H1 (cell line): ENCODE data around the gene CYP51A1. TPM values are rescaled to one million over a fixed set of nuclear protein-coding genes. Genes with fewer than 3 reads are reported as not detected.

Source experiments
- CTCF ChIA-PET: fragments of 300-600 bp; sonication (Branson Sonifier 250); formaldehyde crosslinking; loops from one replicate; lab custom pipeline; 2021; ENCODE audit not compliant: partially characterized antibody; lab: Charles Lee
- POLR2A ChIA-PET: fragments of 300-600 bp; sonication (Branson Sonifier 250); formaldehyde crosslinking; loops from one replicate; lab custom pipeline; 2021; ENCODE audit warnings: inconsistent platforms; ENCODE audit not compliant: partially characterized antibody; lab: Charles Lee
- DNase-seq, 2 experiments: peaks; one replicate each; pipeline versions ENCODE4 v3.0.0 to v3.0.0-alpha.2; 2010 to 2022; ENCODE audit warnings: low spot score in 2 of 2, low read depth in 1 of 2, mixed read lengths in 1 of 2
- FAIRE-seq: peaks from 2 replicates; lab custom pipeline; 2011; peaks lifted over from hg19 to GRCh38; lab: Jason Lieb, UNC
- H2AFZ ChIP-seq: 2 replicates; pipeline ENCODE4 v1.8.1; 2012; ENCODE audit warnings: low read length, inconsistent platforms
- H2AK5ac ChIP-seq: 2 replicates; pipeline ENCODE4 v1.6.1; 2013; ENCODE audit warnings: low read depth, low read length
- H2BK120ac ChIP-seq: replicated peaks from 2 replicates; pipeline ENCODE3; 2013; ENCODE audit warnings: low read depth, low read length, inconsistent platforms
- H2BK12ac ChIP-seq: 2 replicates; pipeline ENCODE4 v1.6.1; 2013; ENCODE audit warnings: low read depth, low read length
- H2BK15ac ChIP-seq: 2 replicates; pipeline ENCODE4 v1.6.1; 2013; ENCODE audit warnings: low read length
- H2BK20ac ChIP-seq: 2 replicates; pipeline ENCODE4 v1.6.1; 2013; ENCODE audit warnings: low read length
- H2BK5ac ChIP-seq: 2 replicates; pipeline ENCODE4 v1.6.1; 2013; ENCODE audit warnings: low read depth, low read length
- H3K14ac ChIP-seq: 2 replicates; pipeline ENCODE4 v1.6.1; 2013; ENCODE audit warnings: inconsistent platforms; ENCODE audit not compliant: insufficient read length
- H3K18ac ChIP-seq: 2 replicates; pipeline ENCODE4 v1.6.1; 2013; ENCODE audit warnings: low read length; ENCODE audit errors: extremely low read depth
- H3K23ac ChIP-seq: 2 replicates; pipeline ENCODE4 v1.6.1; 2013; ENCODE audit warnings: inconsistent platforms; ENCODE audit not compliant: insufficient read length
- H3K23me2 ChIP-seq: 2 replicates; pipeline ENCODE4 v1.6.1; 2013; ENCODE audit warnings: low read depth, low read length
- H3K27ac ChIP-seq: 2 replicates; pipeline ENCODE4 v1.6.1; 2011; ENCODE audit warnings: low read depth, low read length, inconsistent platforms
- H3K27me3 ChIP-seq, 4 experiments: replicated peaks in 1 of 4; 1 replicate in 1 of 4; 2 replicates in 3 of 4; pipeline versions ENCODE4 v1.6.1 to v1.8.1; 2011 to 2013; ENCODE audit warnings: low read length in 3 of 4, mild to moderate bottlenecking in 3 of 4, inconsistent platforms in 2 of 4, mixed read lengths in 2 of 4, moderate library complexity in 1 of 4; ENCODE audit not compliant: control insufficient read depth in 3 of 4, insufficient read depth in 3 of 4; ENCODE audit errors: extremely low read depth in 1 of 4
- H3K36me3 ChIP-seq, 4 experiments: 2 replicates each; pipeline versions ENCODE4 v1.6.1 to v1.8.1; 2011 to 2013; ENCODE audit warnings: mild to moderate bottlenecking in 4 of 4, low read length in 3 of 4, moderate library complexity in 2 of 4, control low read depth in 1 of 4, inconsistent platforms in 1 of 4; ENCODE audit not compliant: insufficient read depth in 4 of 4, control insufficient read depth in 2 of 4
- H3K4ac ChIP-seq: replicated peaks from 2 replicates; pipeline ENCODE3; 2013; ENCODE audit warnings: low read length, low read depth, mixed read lengths, inconsistent platforms; ENCODE audit not compliant: insufficient read length
- H3K4me1 ChIP-seq, 4 experiments: replicated peaks in 1 of 4; 1 replicate in 1 of 4; 2 replicates in 3 of 4; pipeline versions ENCODE4 v1.6.1 to v1.8.1; 2011 to 2013; ENCODE audit warnings: low read length in 3 of 4, inconsistent platforms in 2 of 4, mixed read lengths in 1 of 4; ENCODE audit not compliant: insufficient read depth in 4 of 4, control insufficient read depth in 3 of 4
- H3K4me2 ChIP-seq, 2 experiments: 2 replicates each; pipeline versions ENCODE4 v1.6.1 to v1.8.1; 2011 to 2013; ENCODE audit warnings: low read depth in 2 of 2, low read length in 2 of 2, control low read depth in 1 of 2, inconsistent platforms in 1 of 2, mild to moderate bottlenecking in 1 of 2; ENCODE audit not compliant: insufficient read depth in 1 of 2
- H3K4me3 ChIP-seq, 4 experiments: fragments of 200-600, 300-600 bp in 1 of 4; sonication (generic), shearing (Covaris generic), sonication (Bioruptor Twin) in 1 of 4; 2 replicates each; pipeline versions ENCODE4 v1.5.1 to v1.8.1; 2011 to 2016; ENCODE audit warnings: low read length in 4 of 4, low read depth in 3 of 4, control low read depth in 2 of 4, inconsistent platforms in 2 of 4, mild to moderate bottlenecking in 2 of 4, mixed read lengths in 1 of 4, moderate library complexity in 1 of 4; ENCODE audit not compliant: insufficient read depth in 2 of 4; ENCODE audit errors: extremely low read depth in 1 of 4
- H3K56ac ChIP-seq: replicated peaks from 2 replicates; pipeline ENCODE3; 2013; ENCODE audit warnings: low read depth, mild to moderate bottlenecking, mixed read lengths, low read length, inconsistent platforms; ENCODE audit not compliant: insufficient read length
- H3K79me1 ChIP-seq: 2 replicates; pipeline ENCODE4 v1.6.1; 2013; ENCODE audit warnings: low read depth, low read length, control low read depth
- H3K79me2 ChIP-seq, 2 experiments: 2 replicates each; pipeline versions ENCODE4 v1.6.1 to v1.8.1; 2012 to 2013; ENCODE audit warnings: low read length in 2 of 2, mild to moderate bottlenecking in 2 of 2, inconsistent platforms in 1 of 2; ENCODE audit not compliant: insufficient read depth in 2 of 2, control insufficient read depth in 1 of 2
- H3K9ac ChIP-seq, 4 experiments: replicated peaks in 1 of 4; 1 replicate in 1 of 4; 2 replicates in 3 of 4; pipeline versions ENCODE4 v1.6.1 to v1.8.1; 2011 to 2013; ENCODE audit warnings: low read depth in 3 of 4, low read length in 3 of 4, control low read depth in 2 of 4, mild to moderate bottlenecking in 2 of 4, moderate library complexity in 2 of 4, inconsistent platforms in 1 of 4; ENCODE audit errors: extremely low read depth in 1 of 4
- H3K9me3 ChIP-seq, 2 experiments: 2 replicates each; pipeline versions ENCODE4 v1.6.1 to v1.8.1; 2012 to 2013; ENCODE audit warnings: mild to moderate bottlenecking in 2 of 2, moderate library complexity in 2 of 2, control low read depth in 1 of 2, inconsistent platforms in 1 of 2, low read depth in 1 of 2, low read length in 1 of 2, mixed read lengths in 1 of 2; ENCODE audit not compliant: insufficient read depth in 2 of 2
- H4K20me1 ChIP-seq, 2 experiments: replicated peaks in 1 of 2; 2 replicates each; pipeline versions ENCODE3 to v1.8.1; 2011 to 2013; ENCODE audit warnings: inconsistent platforms in 2 of 2, low read length in 2 of 2, mild to moderate bottlenecking in 1 of 2; ENCODE audit not compliant: insufficient read depth in 2 of 2, control insufficient read depth in 1 of 2
- H4K5ac ChIP-seq: 2 replicates; pipeline ENCODE4 v1.6.1; 2013; ENCODE audit warnings: low read length, low read depth, mixed read lengths, inconsistent platforms; ENCODE audit not compliant: insufficient read length
- H4K8ac ChIP-seq: 2 replicates; pipeline ENCODE4 v1.8.0; 2013; ENCODE audit warnings: mild to moderate bottlenecking, moderate library complexity, low read length, inconsistent platforms; ENCODE audit not compliant: insufficient read depth; ENCODE audit errors: extremely low read depth
- H4K91ac ChIP-seq: replicated peaks from 2 replicates; pipeline ENCODE3; 2013; ENCODE audit warnings: low read length, mixed read lengths, inconsistent platforms; ENCODE audit not compliant: insufficient read length
- EGR1 ChIP-seq: IDR thresholded peaks from 2 replicates; pipeline ENCODE4 v1.6.1; 2011; ENCODE audit warnings: low read depth, low read length, borderline replicate concordance
- EP300 ChIP-seq, 2 experiments: IDR thresholded peaks; 1 replicate in 1 of 2; 2 replicates in 1 of 2; pipeline ENCODE4 v1.6.1; 2011 to 2012; ENCODE audit warnings: low read depth in 2 of 2, low read length in 2 of 2, mild to moderate bottlenecking in 2 of 2, borderline replicate concordance in 1 of 2, inconsistent platforms in 1 of 2, moderate library complexity in 1 of 2
- TCF12 ChIP-seq: IDR thresholded peaks from 2 replicates; pipeline ENCODE4 v1.6.1; 2011; ENCODE audit warnings: low read depth, mild to moderate bottlenecking, low read length
- polyA plus RNA-seq, 7 experiments: library from polyadenylated mRNA; depleted of rRNA in 3 of 7; stranded (reverse) in 5 of 7; unstranded in 2 of 7; fragments of >200 nt in 5 of 7; fragments of 200-250 nt in 2 of 7; gene quantifications; 1 replicate in 5 of 7; 2 replicates in 1 of 7; 4 replicates in 1 of 7; pipeline versions ENCODE4 v1.2.1 to v1.2.3, GENCODE V29; 2011 to 2013; ENCODE audit warnings: missing spikeins in 2 of 7, mixed read lengths in 2 of 7
- total RNA-seq: library from RNA; stranded (reverse); fragmentation: NEBNext Ultra II Directional; extraction: Animal tissue kit (Norgen Biotek cat#: 25700); gene quantifications from 2 replicates; pipeline ENCODE4 v1.2.1, GENCODE V29; 2021

The CYP51A1 gene
- total and polyA plus RNA-seq, 2 of the 8 experiments (the other 6 are each of a cell fraction or from before 2014, with no cell fraction given): 9.8 to 111 TPM

DNA sequence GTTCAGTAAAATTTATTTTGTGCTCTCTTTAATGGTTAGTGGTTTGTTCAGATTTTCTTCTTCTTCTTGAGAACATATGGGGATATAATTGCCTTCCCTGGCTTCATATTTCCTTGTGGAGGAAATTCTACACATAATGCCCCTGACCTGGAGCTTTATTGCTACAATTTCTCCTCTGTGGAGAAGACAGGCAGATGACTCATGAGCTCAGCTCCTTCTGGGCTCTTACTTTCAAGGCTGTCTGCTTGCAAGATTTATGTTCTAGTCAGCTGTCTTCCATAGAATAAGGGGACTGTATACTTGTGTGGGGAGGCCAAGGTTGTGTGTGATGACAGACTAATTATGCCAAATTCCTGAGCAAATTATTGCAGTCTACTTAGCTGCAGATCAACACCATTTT is 43.1 kb upstream of the CYP51A1 start:
- no peaks in the 10 kb centered on the region for H3K9me3 ChIP-seq
- no peak overlapping the region for H3K14ac ChIP-seq
- no peak overlapping the region for H3K27ac ChIP-seq
- no peak overlapping the region for H3K4me2 ChIP-seq
- no peak overlapping the region for H3K4ac ChIP-seq
- ChIA-PET POLR2A (interaction anchor here (1.0 kb wide), 2 partner anchors 19 to 69 kb away, joined by 3 read pairs; partner anchors contain the start of genes ANKIB1 and KRIT1), CTCF (interaction anchor here (0.7 to 1.6 kb wide), 3 partner anchors 18 to 270 kb away, joined by 3 to 6 read pairs (median 4); partner anchors contain the start of gene GATAD1)
- H3K79me1 ChIP-seq: no peaks in the 10 kb centered on the region
- DNase-seq (no peak), FAIRE-seq (no peak)
- H4K20me1 ChIP-seq: no peaks in the 10 kb centered on the region
- H3K9ac ChIP-seq: no peak overlapping the region
- H3K56ac ChIP-seq: no peak overlapping the region
- TF ChIP-seq EGR1 (no peak), TCF12 (no peak), EP300 (IDR thresholded peaks at IDR 0.05; ENCODE audit: borderline replicate concordance in 1 of 2, low read depth in 2 of 2, low read length in 2 of 2) (no peak)
- H3K23ac ChIP-seq: no peak overlapping the region
- H4K8ac ChIP-seq: no peak overlapping the region
- H3K79me2 ChIP-seq: no peaks in the 10 kb centered on the region
- H2BK20ac ChIP-seq: no peak overlapping the region
- peaks cover 1 to 4% (median 3%) of the 10 kb centered on the region in 4 experiments; a peak in 4 of 7 replicates for H3K27me3 ChIP-seq
- no peak overlapping the region for H2BK12ac ChIP-seq
- H3K36me3 ChIP-seq: no peaks in the 10 kb centered on the region
- no peak overlapping the region for H2AK5ac ChIP-seq
- no peak overlapping the region for H2BK5ac ChIP-seq
- H2BK120ac ChIP-seq: no peak overlapping the region
- no peak overlapping the region for H3K4me3 ChIP-seq
- no peak overlapping the region for H4K91ac ChIP-seq
- H3K4me1 ChIP-seq: no peaks in the 10 kb centered on the region; a peak in 1 of 7 replicates
- no peak overlapping the region for H3K18ac ChIP-seq
- no peaks in the 10 kb centered on the region for H3K23me2 ChIP-seq
- no peak overlapping the region for H2BK15ac ChIP-seq
- no peak overlapping the region for H4K5ac ChIP-seq
- H2AFZ ChIP-seq: no peak overlapping the region
